GM21717 (cell line): ENCODE results near the gene UBE2M.

Experiments
- ATAC-seq: cut with Tn5 transposase; IDR thresholded peaks from one replicate; pipeline ENCODE4 v1.9.1; 2021; ENCODE audit warnings: mild to moderate bottlenecking, moderate library complexity; ENCODE audit not compliant: unreplicated experiment

Gene UBE2M

DNA sequence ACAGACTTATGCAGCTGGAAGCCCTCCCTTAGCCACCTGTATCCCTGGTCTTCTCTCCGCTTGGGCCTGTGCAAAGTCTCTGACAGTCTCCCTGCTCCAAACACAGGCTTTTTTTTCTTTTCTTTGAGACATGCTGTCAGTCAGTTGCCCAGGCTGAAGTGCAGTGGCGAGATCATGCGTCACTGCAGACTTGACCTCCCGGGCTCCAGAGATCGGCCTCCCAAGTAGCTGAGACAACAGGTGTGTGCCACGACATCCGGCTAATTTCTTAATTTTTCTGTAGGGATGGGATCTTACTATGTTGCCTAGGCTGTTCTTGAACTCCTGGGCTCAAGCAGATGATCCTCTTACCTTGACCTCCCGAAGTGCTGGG lies 13.2 kb upstream of the UBE2M start:
- no peak for ATAC-seq

DNA sequence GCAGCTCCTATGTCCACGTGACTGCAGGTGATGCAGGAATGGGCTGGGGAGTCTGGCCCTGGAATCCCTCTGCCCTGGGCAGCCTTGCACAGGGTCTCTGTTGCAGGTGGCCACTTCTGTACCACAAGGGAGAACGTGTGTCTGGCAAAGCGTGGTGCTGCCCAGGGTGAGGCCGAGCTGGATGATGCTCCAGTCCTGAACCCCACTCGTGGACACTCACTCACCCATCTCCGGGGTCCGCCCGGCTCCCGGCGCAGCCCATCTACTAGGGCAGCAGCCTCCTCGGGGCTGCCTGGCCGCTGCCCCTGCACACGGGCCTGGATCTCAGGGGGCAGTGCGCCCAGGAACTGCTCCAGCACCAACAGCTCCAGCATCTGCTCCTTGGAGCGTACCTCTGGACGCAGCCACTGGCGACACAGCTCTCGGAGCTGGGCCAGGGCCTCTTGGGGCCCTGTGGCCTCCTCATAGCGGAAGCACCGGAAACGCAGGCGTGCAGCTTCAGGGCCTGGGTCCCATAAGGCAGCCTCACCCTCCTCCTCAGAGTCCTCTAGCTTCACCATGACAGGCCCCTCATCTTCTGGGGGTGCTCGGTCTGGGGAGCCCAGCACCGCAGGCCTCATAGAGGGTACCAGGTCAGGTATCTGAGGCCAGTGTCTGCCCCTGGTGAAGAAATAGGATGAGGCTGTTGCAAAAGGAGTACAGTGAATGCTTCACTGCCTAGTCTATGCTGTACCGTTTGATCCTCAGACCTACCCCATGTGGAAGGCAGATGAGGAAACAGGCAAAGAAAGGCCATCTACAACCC lies 12.6 kb upstream of the UBE2M start:
- no peak for ATAC-seq

DNA sequence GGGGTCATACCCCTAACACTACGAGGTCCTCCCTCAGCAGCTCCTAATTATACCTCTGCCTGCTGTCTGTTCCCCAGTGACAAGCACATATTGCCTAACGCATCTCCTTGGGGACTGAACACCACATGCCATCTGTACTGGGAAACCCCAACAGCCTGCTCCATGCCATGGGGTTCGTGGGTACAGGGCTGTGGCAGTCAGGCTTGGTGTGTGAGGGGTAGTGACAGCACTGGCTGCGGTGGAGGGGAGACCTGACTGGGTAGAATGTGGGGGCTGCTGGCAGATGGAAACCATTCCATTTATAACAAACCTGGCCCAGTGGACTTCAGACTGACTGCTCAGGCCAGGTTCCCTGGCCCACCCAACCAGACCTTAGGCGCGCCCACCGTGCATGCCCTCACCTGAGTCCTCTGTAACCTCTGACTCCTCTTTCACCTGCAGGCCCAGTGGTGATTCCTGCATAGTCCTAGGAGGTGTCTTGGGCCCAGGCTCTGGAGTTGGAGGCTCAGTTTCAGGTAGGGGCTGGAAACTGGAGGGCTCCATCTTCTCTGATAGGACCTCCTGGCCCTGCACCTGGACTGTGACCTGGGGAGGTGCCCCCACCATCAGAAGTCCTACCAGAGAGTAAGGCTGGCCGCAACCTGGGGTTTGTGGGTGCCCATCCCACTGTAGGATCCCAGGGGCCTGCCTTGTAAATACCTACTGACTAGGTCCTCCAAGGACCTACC lies 11.7 kb upstream of the UBE2M start:
- ATAC-seq: no peak

DNA sequence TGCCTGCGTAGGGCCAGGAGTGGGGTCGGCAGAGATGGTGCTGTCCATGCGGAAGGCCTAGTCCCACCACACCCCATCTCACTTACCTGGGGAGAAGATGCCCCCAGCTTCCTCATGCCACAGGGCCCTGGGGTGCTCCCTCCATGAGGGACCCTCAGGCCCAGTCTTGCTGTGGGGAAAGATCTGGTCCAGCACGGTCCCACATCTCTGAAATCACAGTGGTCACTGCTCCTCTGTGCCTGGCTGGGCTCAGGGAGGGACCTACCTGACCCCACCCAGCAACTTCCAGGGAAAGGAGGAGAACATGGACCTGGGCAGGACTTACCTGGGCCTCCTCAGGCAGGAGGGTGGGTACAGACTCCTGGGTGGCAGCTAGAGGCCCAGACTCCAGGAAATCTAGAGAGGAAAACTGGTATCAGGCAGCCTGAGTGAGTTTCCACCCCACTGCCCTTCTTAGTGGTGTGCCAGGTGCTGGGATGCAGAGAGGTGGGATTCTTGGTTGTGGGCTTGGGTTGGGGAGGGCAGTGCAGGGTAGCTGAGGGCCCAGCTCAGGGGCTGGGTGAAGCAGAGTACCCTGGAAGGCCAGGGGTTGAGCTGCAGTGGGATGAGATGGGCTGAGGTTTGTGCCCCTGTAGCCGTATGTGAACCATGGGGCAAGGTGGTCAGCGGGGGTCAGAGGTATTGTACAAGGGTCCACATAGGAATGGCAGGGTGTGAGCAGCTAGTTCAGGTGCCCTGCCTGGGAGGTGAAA lies 11.0 kb upstream of the UBE2M start:
- ATAC-seq: no peak

GRCh38 chr19:58568453-58569130 lies 10.2 kb upstream of the UBE2M start:
- no peak for ATAC-seq

GRCh38 chr19:58566989-58567388 lies 8.6 kb upstream of the UBE2M start:
- ATAC-seq: no peak

DNA sequence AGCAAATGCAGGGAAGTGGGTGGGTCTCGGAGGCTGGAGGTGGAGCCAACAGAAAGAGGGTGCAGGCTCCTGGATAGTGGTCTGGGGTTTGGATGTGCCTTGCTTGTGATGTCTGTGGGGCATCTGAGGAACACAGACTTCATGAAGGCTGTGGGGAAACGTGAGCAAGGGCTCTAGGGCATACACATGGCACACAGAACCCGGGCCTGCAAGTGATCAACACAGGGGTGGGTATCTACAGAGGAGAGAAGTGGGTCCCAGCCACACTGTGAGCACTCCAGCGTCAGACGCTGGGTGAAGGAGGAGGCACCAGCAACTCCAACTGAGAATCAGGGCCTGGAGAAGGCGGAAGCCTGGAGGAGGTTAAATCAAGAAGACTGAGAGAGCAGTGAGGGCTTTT lies 5.4 kb upstream of the UBE2M start:
- no peak for ATAC-seq

GRCh38 chr19:58563034-58563573 lies 4.7 kb upstream of the UBE2M start:
- no peak for ATAC-seq

DNA sequence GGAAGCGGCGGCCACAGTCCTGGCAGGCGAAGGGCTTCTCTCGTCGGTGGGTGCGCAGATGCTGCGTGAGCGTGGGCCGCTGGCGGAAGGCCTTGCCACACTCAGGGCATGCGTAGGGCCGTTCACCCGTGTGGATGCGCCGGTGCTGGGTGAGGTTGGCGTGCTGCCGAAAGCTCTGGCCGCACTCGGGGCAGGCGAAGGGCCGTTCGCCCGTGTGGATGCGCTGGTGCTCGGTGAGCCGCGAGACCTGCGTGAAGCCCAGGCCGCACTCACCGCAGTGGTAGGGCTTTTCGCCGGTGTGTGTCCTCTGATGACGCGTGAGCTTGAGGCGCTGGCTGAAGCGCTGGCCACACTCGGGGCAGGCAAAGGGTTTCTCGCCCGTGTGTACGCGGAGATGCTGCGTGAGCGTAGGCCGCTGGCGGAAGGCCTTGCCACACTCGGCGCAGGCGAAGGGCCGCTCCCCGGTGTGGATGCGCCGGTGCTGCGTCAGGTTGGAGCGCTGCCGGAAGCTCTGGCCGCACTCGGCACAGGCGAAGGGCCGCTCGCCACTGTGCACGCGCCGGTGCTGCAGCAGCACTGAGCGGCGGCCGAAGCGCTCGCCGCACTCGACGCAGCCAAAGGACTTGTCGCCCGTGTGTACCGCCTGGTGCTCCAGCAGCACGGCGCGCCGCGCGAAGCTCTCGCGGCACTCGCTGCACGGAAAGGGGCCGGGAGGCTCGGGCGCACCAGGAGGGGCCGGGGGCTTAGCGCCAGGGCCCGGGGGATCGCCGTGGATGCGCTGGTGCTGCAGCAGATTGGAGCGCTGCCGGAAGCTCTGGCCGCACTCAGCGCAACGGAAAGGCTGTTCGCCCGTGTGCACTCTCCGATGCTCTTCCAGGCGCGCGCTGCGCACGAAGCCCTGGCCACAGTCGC lies 4.0 kb upstream of the UBE2M start:
- ATAC-seq: no peak

DNA sequence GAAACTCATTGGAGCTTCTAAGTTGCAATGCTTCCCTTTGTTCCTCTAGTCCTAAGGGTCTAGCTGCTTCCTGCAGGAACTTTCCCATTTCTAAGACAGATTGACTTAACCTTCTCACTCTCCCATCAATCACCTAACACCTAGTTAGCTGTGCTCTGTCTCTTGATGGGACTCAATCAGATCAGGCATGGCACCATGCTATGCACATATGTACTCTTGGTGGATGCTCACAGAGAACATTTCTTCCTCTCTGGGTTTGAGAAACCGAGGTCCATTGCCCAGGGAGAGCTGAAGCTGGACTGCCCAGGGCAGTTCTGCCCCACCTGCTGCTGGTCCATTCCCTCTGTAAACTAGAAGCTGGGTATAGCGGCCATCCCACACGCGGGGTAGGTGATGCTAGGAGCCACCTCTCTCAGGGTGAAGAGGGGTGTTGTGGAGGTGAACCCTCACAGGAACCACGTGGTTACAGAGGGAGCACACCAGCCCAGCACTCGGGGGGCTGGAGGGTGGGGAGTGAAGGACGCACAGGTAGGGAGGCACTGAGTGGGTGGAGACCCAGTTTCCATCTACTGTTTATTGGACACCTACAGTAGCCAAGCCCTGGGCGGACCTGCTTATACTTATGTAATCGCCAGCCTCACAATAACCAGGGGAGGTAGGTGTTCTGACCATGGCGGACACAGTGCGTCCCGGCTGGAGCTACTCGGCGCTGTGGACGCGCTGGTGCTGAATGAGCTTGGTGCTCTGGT lies 3.1 kb upstream of the UBE2M start:
- ATAC-seq: no peak

DNA sequence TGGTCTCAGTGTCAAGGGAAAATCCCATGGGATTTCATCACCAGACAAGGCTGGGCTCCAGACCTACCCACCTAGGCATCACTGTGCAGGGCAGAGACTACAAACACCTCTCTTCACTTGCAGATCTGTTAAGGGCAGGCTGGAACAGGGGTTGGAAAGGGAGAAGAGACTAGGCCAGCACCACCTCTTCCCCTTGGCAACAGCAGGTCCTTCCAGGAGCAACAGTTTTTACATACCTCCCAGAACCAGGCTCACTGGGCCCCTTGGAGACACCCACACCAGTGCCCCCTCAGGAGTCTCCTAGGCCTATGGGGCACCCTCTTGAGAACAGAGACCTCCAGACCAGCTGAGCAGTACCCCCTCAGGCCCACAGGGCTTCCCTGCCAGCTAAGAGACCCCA lies 2.5 kb upstream of the UBE2M start:
- ATAC-seq: no peak

GRCh38 chr19:58560007-58560887 lies 1.8 kb upstream of the UBE2M start:
- no peak for ATAC-seq

- no peak for ATAC-seq
These were observed 1.0 kb upstream of the UBE2M start for GRCh38 chr19:58559275-58560006.

DNA sequence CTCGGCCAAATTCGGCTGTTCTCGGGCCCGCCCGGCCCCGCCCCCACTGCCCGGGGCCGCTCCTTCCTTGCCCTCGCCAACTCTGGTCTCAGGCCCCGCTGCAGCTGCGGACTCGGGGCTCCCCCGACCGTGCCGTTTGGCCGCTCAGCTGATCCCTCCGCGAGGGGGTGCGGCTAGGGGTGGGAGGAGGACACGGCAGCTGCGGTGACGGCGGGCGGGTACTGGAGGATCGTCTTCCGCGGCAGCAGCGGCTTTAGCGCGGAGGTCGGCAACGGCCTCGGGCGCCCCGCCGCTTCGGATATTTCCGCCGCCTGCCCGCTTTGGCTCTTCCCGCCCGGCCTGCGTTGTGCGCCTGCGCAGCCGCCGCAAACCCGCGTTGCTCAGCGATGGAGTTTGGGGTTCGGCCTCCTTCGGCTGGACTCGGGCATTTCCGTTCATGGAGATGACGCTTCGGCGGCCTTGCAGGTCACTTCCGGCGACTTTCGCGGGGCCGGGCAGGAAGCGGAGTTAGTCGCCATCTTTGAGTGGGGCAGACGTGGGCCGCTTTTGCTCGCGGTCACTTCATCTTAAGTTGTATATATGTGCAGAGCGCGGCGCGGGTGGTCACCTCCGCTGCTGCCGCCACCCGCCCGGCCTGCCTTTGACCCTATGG lies 338 bp upstream of the UBE2M start:
- ATAC-seq: peak; percentile 44

DNA sequence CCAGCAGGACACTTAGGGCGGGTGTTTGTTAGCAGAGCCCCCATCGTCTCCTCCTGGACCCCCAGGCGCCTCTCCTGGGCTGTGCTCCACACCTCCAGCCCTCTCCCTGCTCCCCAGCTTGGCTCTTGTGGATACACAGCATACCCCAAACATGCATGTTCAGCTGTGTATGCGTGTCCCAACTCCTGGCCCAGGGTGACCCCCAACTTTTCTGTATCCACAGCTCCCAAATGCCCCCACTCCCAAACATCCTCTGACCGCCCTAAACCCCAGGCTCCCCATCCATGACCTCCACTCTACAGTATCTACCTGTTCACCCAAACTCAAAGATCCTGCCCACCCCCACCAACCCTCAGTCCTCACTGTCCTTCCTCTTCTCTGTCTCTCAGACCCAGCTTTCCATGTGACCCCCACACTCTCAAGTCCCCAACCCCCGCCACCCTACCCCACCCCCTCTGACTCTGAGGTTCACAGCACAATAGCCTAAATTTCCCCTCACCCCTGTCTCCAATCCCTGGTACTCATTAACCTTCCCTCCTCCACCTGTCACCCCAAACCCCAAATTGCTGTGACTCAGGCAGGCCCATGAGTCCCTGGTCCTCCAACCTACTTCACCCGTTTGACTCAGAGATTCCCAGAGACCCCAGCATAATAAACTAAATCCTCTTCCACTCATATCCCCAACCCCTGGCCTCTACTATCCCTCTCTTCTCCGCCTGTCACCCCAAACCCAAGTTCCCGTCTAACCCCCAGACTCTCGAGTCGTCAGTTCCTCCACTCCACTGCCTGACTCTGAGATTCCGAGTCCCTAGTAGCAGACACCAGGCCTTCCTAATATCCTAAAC lies 968 bp downstream of the UBE2M start:
- ATAC-seq: no peak

GRCh38 chr19:58556622-58557220 lies 1.7 kb downstream of the UBE2M start:
- no peak for ATAC-seq
